Measurements from ENCODE around the gene MPL.

MPL gene

DNA sequence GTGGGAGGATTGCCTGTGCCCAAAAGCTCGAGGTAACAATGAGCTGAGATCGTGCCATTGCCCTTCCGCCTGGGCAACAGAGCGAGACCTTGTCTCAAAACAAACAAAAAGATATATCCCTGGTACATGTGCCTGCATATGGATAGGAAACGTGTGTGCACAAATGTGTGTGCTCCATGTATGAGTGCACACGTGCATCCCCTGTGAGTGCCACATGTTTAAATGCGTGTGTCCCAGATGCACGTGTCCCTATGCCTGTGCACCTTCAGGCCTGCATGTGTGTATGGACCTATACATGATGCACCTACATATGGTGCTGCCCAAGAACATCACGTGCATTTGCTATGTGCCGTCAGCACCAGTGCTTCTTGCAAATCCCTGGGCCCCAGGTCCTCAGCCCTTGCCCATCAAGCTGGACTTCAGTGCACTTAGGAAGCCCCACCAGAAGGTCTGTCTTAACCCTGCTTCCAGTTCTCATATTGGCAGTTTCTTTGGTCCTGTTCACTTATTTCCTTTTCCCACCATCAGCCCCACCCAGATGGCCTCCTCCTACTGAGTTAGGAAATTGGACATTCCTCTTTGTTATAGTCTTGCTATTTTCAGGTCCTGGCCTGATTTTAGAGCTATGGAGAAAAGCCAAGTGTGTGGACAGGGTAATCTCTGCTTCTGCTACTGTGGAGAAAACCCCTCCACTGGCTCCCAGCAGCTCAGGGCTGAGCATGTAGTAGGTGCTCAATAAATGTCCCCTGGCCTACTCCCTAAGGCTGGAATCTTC, 21.5 kb upstream of the MPL start:
- Histone ChIP-seq H3K36me3 (ENCODE audit: control insufficient read depth in 2 of 2, insufficient read depth in 2 of 2, low read length in 2 of 2) (no peaks in the 10 kb centered on the region), H3K27ac (ENCODE audit: low read length) (no peak overlapping the region), H3K9me3 (ENCODE audit: control insufficient read depth in 2 of 2, low read length in 2 of 2) (no peaks in the 10 kb centered on the region), H3K4me1 (ENCODE audit: control insufficient read depth, insufficient read depth, low read length) (no peaks in the 10 kb centered on the region), H3K4me3 (ENCODE audit: low read length in 2 of 2) (no peak overlapping the region), H3K9ac (ENCODE audit: low read length in 2 of 2) (no peak overlapping the region), H3K27me3 (ENCODE audit: control insufficient read depth in 1 of 2, insufficient read depth in 2 of 2, low read length in 2 of 2) (no peaks in the 10 kb centered on the region)

DNA sequence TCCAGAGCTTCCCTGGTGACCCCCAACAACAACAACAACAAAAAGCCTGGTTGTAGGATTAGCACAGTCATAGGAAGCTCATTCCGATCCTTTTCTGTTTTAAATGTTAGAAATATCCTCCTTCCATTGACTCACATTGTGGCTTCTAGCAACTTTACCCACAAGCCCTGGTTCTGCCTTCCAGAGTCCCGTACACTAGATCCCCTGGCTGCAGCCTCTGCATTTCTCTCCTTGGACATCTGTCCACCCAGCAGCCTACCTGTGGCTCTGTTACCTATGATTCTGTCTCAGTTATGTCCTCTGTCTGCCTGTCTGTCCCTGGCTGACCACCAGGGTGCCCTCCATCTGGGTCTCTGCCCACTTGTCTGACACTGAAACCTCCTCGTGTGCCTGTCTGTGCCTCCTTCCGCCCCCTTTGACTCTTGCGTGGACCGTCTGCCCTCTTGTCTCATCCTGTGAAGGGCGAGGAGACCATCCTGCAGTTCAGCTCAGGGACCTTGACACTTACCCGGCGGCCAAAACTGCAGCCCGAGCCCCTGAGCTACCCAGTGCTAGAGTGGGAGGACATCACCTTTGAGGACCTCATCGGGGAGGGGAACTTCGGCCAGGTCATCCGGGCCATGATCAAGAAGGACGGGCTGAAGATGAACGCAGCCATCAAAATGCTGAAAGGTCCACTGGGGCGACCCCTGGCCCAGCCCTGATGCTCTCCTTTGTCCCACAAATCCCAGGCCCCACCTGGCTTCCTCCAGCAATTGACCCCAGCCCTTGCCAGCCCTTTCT, 20.7 kb upstream of the MPL start:
- Histone ChIP-seq H3K4me3 (ENCODE audit: low read length in 2 of 2) (no peak overlapping the region), H3K27me3 (ENCODE audit: control insufficient read depth in 1 of 2, insufficient read depth in 2 of 2, low read length in 2 of 2) (no peaks in the 10 kb centered on the region), H3K36me3 (ENCODE audit: control insufficient read depth in 2 of 2, insufficient read depth in 2 of 2, low read length in 2 of 2) (no peaks in the 10 kb centered on the region), H3K9ac (ENCODE audit: low read length in 2 of 2) (no peak overlapping the region), H3K27ac (ENCODE audit: low read length) (no peak overlapping the region), H3K4me1 (ENCODE audit: control insufficient read depth, insufficient read depth, low read length) (no peaks in the 10 kb centered on the region), H3K9me3 (ENCODE audit: control insufficient read depth in 2 of 2, low read length in 2 of 2) (no peaks in the 10 kb centered on the region)

DNA sequence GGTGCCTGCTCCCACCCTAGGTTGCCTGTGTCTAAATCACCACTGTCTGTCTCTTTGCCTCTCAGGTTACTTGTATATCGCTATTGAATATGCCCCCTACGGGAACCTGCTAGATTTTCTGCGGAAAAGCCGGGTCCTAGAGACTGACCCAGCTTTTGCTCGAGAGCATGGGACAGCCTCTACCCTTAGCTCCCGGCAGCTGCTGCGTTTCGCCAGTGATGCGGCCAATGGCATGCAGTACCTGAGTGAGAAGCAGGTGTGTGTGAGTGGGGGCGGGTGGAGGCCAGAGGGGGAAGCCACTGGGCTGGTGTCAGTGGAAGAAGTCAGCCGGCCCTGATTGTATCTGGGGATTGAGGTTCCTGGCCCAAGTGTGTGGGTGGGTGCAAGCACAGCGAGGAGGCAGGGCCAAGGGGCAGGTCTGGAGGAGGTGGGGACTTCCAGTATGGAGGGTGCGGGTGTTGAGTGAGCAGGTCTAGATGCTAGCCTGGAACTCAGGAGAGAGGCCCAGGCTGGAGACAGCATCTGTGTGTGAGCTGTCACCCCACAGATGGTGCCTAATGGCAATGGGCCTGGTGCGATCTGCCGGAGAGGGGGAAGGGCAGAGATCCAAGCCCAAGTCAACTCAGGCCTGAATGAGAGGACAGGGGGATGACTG, 19.7 kb upstream of the MPL start:
- Histone ChIP-seq H3K27me3 (ENCODE audit: control insufficient read depth in 1 of 2, insufficient read depth in 2 of 2, low read length in 2 of 2) (no peaks in the 10 kb centered on the region), H3K9me3 (ENCODE audit: control insufficient read depth in 2 of 2, low read length in 2 of 2) (no peaks in the 10 kb centered on the region), H3K9ac (ENCODE audit: low read length in 2 of 2) (no peak overlapping the region), H3K36me3 (ENCODE audit: control insufficient read depth in 2 of 2, insufficient read depth in 2 of 2, low read length in 2 of 2) (no peaks in the 10 kb centered on the region), H3K4me1 (ENCODE audit: control insufficient read depth, insufficient read depth, low read length) (no peaks in the 10 kb centered on the region), H3K27ac (ENCODE audit: low read length) (no peak overlapping the region), H3K4me3 (ENCODE audit: low read length in 2 of 2) (no peak overlapping the region)

DNA sequence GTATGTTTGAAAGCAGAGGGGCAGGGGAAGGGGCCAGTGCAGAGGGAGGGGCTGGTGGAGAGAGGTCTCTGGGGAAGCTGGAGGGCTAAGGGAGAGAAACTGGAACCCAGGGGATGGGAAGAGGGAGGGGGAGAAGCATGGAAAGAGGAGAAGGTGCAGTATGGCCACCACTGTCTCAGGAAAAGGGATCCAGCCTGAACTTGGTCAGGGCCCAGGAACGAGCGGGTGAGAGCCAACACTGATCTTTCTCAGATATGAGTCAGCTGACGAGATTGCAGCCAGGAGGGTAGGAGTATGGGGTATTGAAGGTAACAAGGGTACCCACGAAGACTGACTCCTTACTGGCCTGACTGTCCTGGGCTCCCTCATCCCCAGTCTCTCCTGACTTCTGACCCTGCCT, 18.8 kb upstream of the MPL start:
- Histone ChIP-seq H3K27me3 (ENCODE audit: control insufficient read depth in 1 of 2, insufficient read depth in 2 of 2, low read length in 2 of 2) (no peaks in the 10 kb centered on the region), H3K27ac (ENCODE audit: low read length) (no peak overlapping the region), H3K4me1 (ENCODE audit: control insufficient read depth, insufficient read depth, low read length) (no peaks in the 10 kb centered on the region), H3K9ac (ENCODE audit: low read length in 2 of 2) (no peak overlapping the region), H3K9me3 (ENCODE audit: control insufficient read depth in 2 of 2, low read length in 2 of 2) (peaks cover 0 to 2% of the 10 kb centered on the region in 2 donors), H3K36me3 (ENCODE audit: control insufficient read depth in 2 of 2, insufficient read depth in 2 of 2, low read length in 2 of 2) (no peaks in the 10 kb centered on the region), H3K4me3 (ENCODE audit: low read length in 2 of 2) (no peak overlapping the region)

DNA sequence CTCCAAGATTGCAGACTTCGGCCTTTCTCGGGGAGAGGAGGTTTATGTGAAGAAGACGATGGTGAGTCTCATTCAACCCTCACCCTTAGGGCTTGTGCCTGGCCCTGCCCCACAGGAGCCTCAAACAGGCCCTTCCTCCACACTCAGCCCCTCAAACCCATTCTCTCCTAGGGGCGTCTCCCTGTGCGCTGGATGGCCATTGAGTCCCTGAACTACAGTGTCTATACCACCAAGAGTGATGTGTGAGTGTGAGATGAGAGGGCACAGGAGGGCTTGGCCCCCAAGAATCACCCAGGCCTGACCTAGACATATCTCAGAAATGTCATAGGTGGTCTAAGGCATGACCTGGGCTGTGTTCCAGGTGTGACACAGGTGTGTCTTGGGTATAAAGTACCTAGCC, 18.3 kb upstream of the MPL start:
- peaks cover 0 to 3% of the 10 kb centered on the region in 2 donors for H3K9me3 ChIP-seq (ENCODE audit: control insufficient read depth in 2 of 2, low read length in 2 of 2)
- no peak overlapping the region for H3K27ac ChIP-seq (ENCODE audit: low read length)
- H3K4me1 ChIP-seq (ENCODE audit: control insufficient read depth, insufficient read depth, low read length) = no peaks in the 10 kb centered on the region
- no peak overlapping the region for H3K4me3 ChIP-seq (ENCODE audit: low read length in 2 of 2)
- no peak overlapping the region for H3K9ac ChIP-seq (ENCODE audit: low read length in 2 of 2)
- H3K36me3 ChIP-seq (ENCODE audit: control insufficient read depth in 2 of 2, insufficient read depth in 2 of 2, low read length in 2 of 2) = no peaks in the 10 kb centered on the region
- H3K27me3 ChIP-seq (ENCODE audit: control insufficient read depth in 1 of 2, insufficient read depth in 2 of 2, low read length in 2 of 2) = no peaks in the 10 kb centered on the region

DNA sequence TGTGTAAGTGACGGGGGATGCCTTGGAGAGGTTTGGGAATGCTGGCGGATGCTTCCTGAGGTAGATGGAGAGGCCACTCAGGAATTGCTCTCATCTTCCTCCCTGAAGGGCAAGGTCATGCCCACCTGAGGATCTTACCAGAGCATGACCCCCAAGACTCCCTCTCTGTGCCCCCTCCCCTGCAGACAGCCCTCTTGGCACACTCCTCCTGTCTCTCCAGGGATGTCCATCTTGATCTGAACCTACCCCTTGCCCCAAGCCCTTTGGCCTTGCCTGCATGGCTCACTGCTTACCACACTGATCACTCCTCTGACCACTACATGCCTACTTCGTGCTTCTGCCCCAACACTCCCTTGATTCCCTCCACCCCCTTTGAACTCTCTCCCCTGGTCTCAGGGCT, 17.9 kb upstream of the MPL start:
- H3K27ac ChIP-seq (ENCODE audit: low read length) = no peak overlapping the region
- no peaks in the 10 kb centered on the region for H3K27me3 ChIP-seq (ENCODE audit: control insufficient read depth in 1 of 2, insufficient read depth in 2 of 2, low read length in 2 of 2)
- no peak overlapping the region for H3K4me3 ChIP-seq (ENCODE audit: low read length in 2 of 2)
- peaks cover 0 to 3% of the 10 kb centered on the region in 2 donors for H3K9me3 ChIP-seq (ENCODE audit: control insufficient read depth in 2 of 2, low read length in 2 of 2)
- H3K4me1 ChIP-seq (ENCODE audit: control insufficient read depth, insufficient read depth, low read length) = no peaks in the 10 kb centered on the region
- no peaks in the 10 kb centered on the region for H3K36me3 ChIP-seq (ENCODE audit: control insufficient read depth in 2 of 2, insufficient read depth in 2 of 2, low read length in 2 of 2)
- no peak overlapping the region for H3K9ac ChIP-seq (ENCODE audit: low read length in 2 of 2)

DNA sequence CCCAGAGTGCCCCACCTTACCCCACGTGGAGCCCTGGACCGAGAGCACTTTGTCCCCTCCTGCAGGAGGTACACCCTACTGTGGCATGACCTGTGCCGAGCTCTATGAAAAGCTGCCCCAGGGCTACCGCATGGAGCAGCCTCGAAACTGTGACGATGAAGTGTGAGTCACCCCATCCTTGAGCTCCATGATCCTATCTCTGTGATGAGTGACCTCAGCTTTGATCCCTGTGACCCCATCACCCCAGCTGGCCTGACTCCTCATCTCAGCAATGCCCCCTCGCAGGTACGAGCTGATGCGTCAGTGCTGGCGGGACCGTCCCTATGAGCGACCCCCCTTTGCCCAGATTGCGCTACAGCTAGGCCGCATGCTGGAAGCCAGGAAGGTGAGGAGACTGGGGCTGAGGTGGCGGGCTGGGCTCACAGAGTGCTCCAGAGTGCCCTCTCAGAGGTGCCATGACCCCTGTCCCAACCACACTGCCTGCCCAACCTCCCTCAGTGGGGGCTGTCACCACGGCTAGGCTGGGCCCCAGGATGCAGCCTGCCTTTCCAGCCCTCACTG, 16.2 kb upstream of the MPL start:
- H3K9me3 ChIP-seq (ENCODE audit: control insufficient read depth in 2 of 2, low read length in 2 of 2) = peaks cover 0 to 3% of the 10 kb centered on the region in 2 donors
- H3K27me3 ChIP-seq (ENCODE audit: control insufficient read depth in 1 of 2, insufficient read depth in 2 of 2, low read length in 2 of 2) = no peaks in the 10 kb centered on the region
- no peaks in the 10 kb centered on the region for H3K4me1 ChIP-seq (ENCODE audit: control insufficient read depth, insufficient read depth, low read length)
- H3K27ac ChIP-seq (ENCODE audit: low read length) = no peak overlapping the region
- no peak overlapping the region for H3K4me3 ChIP-seq (ENCODE audit: low read length in 2 of 2)
- H3K36me3 ChIP-seq (ENCODE audit: control insufficient read depth in 2 of 2, insufficient read depth in 2 of 2, low read length in 2 of 2) = no peaks in the 10 kb centered on the region
- no peak overlapping the region for H3K9ac ChIP-seq (ENCODE audit: low read length in 2 of 2)

DNA sequence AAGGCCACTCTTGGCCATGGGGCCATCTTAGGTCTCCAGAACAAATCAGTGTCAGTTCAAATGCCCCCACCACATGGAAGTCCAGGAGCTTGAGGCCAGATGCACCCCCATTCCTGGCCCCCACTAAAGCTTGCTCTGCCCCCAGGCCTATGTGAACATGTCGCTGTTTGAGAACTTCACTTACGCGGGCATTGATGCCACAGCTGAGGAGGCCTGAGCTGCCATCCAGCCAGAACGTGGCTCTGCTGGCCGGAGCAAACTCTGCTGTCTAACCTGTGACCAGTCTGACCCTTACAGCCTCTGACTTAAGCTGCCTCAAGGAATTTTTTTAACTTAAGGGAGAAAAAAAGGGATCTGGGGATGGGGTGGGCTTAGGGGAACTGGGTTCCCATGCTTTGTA, 15.1 kb upstream of the MPL start:
- H3K27ac ChIP-seq (ENCODE audit: low read length) = no peak overlapping the region

DNA sequence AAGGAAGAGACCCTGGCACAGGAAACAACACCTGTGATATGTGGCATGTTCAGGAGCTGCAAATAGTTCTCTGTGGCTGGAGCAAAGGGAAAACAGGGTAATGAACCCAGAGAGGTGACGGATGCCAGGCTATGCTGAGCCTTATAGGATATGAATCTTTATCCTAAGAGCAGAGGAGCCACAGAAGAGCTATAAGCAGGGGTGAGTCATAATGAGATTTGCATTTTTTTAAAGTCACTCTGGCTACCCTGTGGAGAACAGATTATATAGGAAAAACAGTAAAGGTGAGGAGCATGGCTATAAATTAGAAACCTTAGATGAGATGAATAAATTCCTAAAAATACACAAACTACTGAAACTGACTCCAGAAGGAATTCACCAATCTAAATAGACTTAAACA, 12.8 kb upstream of the MPL start:
- Histone ChIP-seq H3K36me3 (ENCODE audit: control insufficient read depth in 2 of 2, insufficient read depth in 2 of 2, low read length in 2 of 2) (no peaks in the 10 kb centered on the region), H3K9me3 (ENCODE audit: control insufficient read depth in 2 of 2, low read length in 2 of 2) (peaks cover 0 to 6% of the 10 kb centered on the region in 2 donors), H3K27me3 (ENCODE audit: control insufficient read depth in 1 of 2, insufficient read depth in 2 of 2, low read length in 2 of 2) (no peaks in the 10 kb centered on the region), H3K27ac (ENCODE audit: low read length) (no peak overlapping the region), H3K4me3 (ENCODE audit: low read length in 2 of 2) (no peak overlapping the region), H3K4me1 (ENCODE audit: control insufficient read depth, insufficient read depth, low read length) (no peaks in the 10 kb centered on the region), H3K9ac (ENCODE audit: low read length in 2 of 2) (no peak overlapping the region)

More for the DNA sequence above, 15.1 kb upstream of the MPL start:
- no peak overlapping the region for H3K4me3 ChIP-seq (ENCODE audit: low read length in 2 of 2)
- no peaks in the 10 kb centered on the region for H3K27me3 ChIP-seq (ENCODE audit: control insufficient read depth in 1 of 2, insufficient read depth in 2 of 2, low read length in 2 of 2)
- H3K4me1 ChIP-seq (ENCODE audit: control insufficient read depth, insufficient read depth, low read length) = no peaks in the 10 kb centered on the region
- peaks cover 0 to 3% of the 10 kb centered on the region in 2 donors for H3K9me3 ChIP-seq (ENCODE audit: control insufficient read depth in 2 of 2, low read length in 2 of 2)
- H3K36me3 ChIP-seq (ENCODE audit: control insufficient read depth in 2 of 2, insufficient read depth in 2 of 2, low read length in 2 of 2) = no peaks in the 10 kb centered on the region
- H3K9ac ChIP-seq (ENCODE audit: low read length in 2 of 2) = no peak overlapping the region

DNA sequence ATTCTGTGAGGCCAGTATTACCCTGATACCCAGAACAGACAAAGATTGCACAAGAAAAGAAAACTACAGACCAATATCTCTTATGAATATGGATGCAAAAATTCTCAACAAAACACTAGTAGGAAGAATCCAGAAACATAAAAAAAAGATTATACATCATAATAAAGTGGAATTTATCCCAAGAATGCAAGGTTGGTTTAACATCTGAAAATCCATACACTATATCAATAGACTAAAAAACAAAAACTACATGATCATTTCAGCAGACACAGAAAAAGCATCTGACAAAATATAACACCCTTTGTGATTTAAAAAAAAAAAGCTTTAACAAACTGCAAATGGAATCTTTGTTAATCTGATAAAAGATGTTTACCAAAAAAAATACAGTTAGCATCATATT, 12.2 kb upstream of the MPL start:
- Histone ChIP-seq H3K9me3 (ENCODE audit: control insufficient read depth in 2 of 2, low read length in 2 of 2) (peaks cover 0 to 6% of the 10 kb centered on the region in 2 donors), H3K4me3 (ENCODE audit: low read length in 2 of 2) (no peak overlapping the region), H3K4me1 (ENCODE audit: control insufficient read depth, insufficient read depth, low read length) (no peaks in the 10 kb centered on the region)

More for the DNA sequence above, 12.2 kb upstream of the MPL start:
- Histone ChIP-seq H3K36me3 (ENCODE audit: control insufficient read depth in 2 of 2, insufficient read depth in 2 of 2, low read length in 2 of 2) (no peaks in the 10 kb centered on the region), H3K27me3 (ENCODE audit: control insufficient read depth in 1 of 2, insufficient read depth in 2 of 2, low read length in 2 of 2) (no peaks in the 10 kb centered on the region), H3K27ac (ENCODE audit: low read length) (no peak overlapping the region), H3K9ac (ENCODE audit: low read length in 2 of 2) (no peak overlapping the region)
